Activated CD4-positive, alpha-beta T cell treated with anti-CD3 and anti-CD28 coated beads, Interleukin-2, amount 10 ng/mL, durations not matched to agents 24 days and 14 days (primary cell): ENCODE measurements around the gene NCK1. TPM values are rescaled to one million over a fixed set of nuclear protein-coding genes. Genes with fewer than 3 reads are reported as not detected.
"Not testable (repeated sequence)": the region's sequence is repeated elsewhere in the genome, so short reads cannot be mapped to it uniquely, and the experiment has no call there.

ENCODE experiments used
- DNase-seq: peaks from one replicate; pipeline ENCODE4 v3.0.0; 2022
- H3K27ac Mint-ChIP-seq: one replicate; pipeline ENCODE4 v1.8.0; 2022; ENCODE audit warnings: mild to moderate bottlenecking, mixed read lengths
- H3K27me3 Mint-ChIP-seq: one replicate; pipeline ENCODE4 v1.8.0; 2022; ENCODE audit warnings: mixed read lengths
- H3K36me3 Mint-ChIP-seq: one replicate; pipeline ENCODE4 v1.8.0; 2022; ENCODE audit warnings: low read depth, mild to moderate bottlenecking, mixed read lengths
- H3K4me1 Mint-ChIP-seq: one replicate; pipeline ENCODE4 v1.8.0; 2021; ENCODE audit warnings: mixed read lengths
- H3K4me3 Mint-ChIP-seq: one replicate; pipeline ENCODE4 v1.8.0; 2022; ENCODE audit warnings: mild to moderate bottlenecking, moderate library complexity, mixed read lengths
- H3K9me3 Mint-ChIP-seq: one replicate; pipeline ENCODE4 v1.8.0; 2021; ENCODE audit warnings: mixed read lengths
- intact Hi-C: fragments of 100-400 bp; cut with micrococcal nuclease; formaldehyde crosslinking; loops from one replicate; pipeline ENCODE4 v1.15.1; 2023
- total RNA-seq: library from RNA; stranded (reverse); gene quantifications from 2 replicates; pipeline ENCODE4 v1.2.3, GENCODE V29; 2022

NCK1 gene
- total RNA-seq, 1 donor from 2014 or later = 34.7 TPM

DNA sequence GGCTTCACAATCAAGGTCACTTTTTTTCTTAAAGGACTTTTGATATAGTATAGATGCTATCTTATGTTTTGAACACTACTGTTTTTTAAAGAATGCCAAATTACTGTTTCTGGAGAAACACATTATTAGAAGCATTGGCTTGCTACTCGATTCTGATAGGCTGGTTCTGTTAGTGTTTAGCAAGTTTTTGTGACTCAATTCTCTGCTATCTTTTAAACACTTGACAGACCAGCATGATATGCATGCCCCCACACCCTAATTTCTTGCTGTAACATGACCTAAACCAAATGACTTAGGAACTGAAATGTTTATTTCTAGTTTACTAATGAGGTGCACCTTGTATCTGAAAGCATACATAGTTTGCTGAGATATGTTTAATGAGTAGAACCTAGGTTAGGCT lies 90.3 kb downstream of the NCK1 start:
- no peaks in the 10 kb centered on the region for H3K9me3 Mint-ChIP-seq
- no peak overlapping the region for H3K27ac Mint-ChIP-seq
- no peak for DNase-seq
- H3K4me3 Mint-ChIP-seq = no peak overlapping the region
- peaks cover 11% of the 10 kb centered on the region for H3K36me3 Mint-ChIP-seq
- intact Hi-C loops = no loop called here
- H3K27me3 Mint-ChIP-seq = no peaks in the 10 kb centered on the region
- H3K4me1 Mint-ChIP-seq = peaks cover 15% of the 10 kb centered on the region

DNA sequence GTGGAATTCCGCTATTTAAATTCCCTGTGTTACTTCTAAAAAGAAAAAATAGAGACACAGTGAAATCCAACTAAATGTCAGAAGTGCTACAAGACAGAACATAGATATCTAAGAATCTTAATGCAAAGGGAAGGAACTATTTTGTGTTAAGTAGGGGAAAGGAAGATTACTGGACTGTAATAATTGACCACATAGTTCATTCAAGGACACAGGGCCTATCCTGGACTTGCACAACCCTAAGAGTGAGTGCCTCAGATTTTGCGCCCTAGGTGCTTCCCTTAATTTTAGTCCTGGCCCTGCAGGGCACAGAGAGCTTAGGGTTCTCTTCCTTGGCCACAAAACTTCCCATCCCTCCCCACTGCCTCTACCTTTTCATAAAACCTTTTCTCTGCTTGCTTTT lies 92.2 kb downstream of the NCK1 start:
- Mint-ChIP-seq H3K36me3 (peaks cover 5% of the 10 kb centered on the region), H3K27ac (no peak overlapping the region), H3K4me1 (peaks cover 11% of the 10 kb centered on the region), H3K27me3 (no peaks in the 10 kb centered on the region), H3K9me3 (no peaks in the 10 kb centered on the region), H3K4me3 (no peak overlapping the region)
- intact Hi-C loops = no loop called here
- DNase-seq = no peak

- Mint-ChIP-seq H3K36me3 (peaks cover 5% of the 10 kb centered on the region), H3K4me1 (peaks cover 11% of the 10 kb centered on the region), H3K27me3 (no peaks in the 10 kb centered on the region), H3K9me3 (no peaks in the 10 kb centered on the region), H3K27ac (no peak overlapping the region), H3K4me3 (no peak overlapping the region)
- intact Hi-C loops = no loop called here
- DNase-seq = no peak
Measured at GRCh38 chr3:136954980-136955780, 93.2 kb downstream of the NCK1 start.

GRCh38 chr3:136955813-136956212 lies 93.8 kb downstream of the NCK1 start:
- H3K27me3 Mint-ChIP-seq = no peaks in the 10 kb centered on the region
- H3K27ac Mint-ChIP-seq = no peak overlapping the region
- no peak for DNase-seq
- H3K4me3 Mint-ChIP-seq = no peak overlapping the region
- H3K36me3 Mint-ChIP-seq = peaks cover 5% of the 10 kb centered on the region
- no peaks in the 10 kb centered on the region for H3K9me3 Mint-ChIP-seq
- intact Hi-C loops = no loop called here
- H3K4me1 Mint-ChIP-seq = peaks cover 11% of the 10 kb centered on the region

- Mint-ChIP-seq H3K27ac (no peak overlapping the region), H3K4me3 (no peak overlapping the region), H3K9me3 (no peaks in the 10 kb centered on the region), H3K27me3 (no peaks in the 10 kb centered on the region), H3K36me3 (peaks cover 5% of the 10 kb centered on the region), H3K4me1 (peaks cover 11% of the 10 kb centered on the region)
- no peak for DNase-seq
- intact Hi-C loops = no loop called here
Measured at GRCh38 chr3:136956971-136957370, 95.0 kb downstream of the NCK1 start.

DNA sequence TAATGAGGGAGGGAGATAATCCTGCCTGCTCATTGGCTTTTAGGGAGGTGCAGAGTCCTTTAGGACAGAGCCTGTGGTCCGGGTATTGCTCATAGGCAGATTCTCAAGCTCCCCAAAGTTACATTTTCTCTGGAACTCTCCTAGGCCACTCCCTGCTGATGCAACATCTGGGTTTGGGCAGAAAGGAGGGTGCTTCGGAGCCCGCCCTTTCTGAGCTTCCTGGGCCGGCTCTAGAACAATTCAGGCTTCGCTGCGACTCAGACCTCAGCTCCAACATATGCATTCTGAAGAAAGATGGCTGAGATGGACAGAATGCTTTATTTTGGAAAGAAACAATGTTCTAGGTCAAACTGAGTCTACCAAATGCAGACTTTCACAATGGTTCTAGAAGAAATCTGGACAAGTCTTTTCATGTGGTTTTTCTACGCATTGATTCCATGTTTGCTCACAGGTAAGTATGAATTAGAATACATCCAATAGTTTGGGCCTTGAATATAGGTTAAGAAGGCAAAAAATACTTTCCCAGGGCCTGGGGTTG lies 95.8 kb downstream of the NCK1 start, which contains the start of gene IL20RB:
Gene IL20RB (plus strand): TSS at position 233 of the 538 bp plus-strand sequence. CDS start 131 bp downstream, at position 364.
- Mint-ChIP-seq H3K27me3 (no peaks in the 10 kb centered on the region), H3K36me3 (peaks cover 3% of the 10 kb centered on the region), H3K9me3 (no peaks in the 10 kb centered on the region), H3K4me3 (no peak within 1 kb of the TSS), H3K4me1 (peaks cover 11% of the 10 kb centered on the region), H3K27ac (no peak within 1 kb of the TSS)
- intact Hi-C loops = no loop called here
- DNase-seq = no peak

DNA sequence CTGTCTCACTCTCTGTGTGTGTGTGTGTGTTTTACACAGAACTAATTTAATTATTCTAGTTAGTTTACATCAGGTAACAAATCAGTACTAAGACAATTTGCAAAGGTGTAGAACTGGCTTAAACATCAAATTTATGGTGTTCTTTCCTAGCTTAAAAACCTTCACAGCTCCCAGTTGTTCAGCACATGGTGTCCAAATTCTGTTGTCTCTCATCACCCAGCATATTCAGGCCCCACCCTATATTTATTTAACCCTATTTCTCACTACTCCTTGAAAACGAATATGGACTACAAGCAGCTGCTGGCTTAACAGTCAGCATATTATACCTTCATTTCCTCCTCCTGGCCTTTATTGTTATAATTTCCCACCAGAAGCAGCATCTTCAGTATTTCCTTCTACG lies 96.9 kb downstream of the NCK1 start:
- peaks cover 3% of the 10 kb centered on the region for H3K36me3 Mint-ChIP-seq
- H3K4me3 Mint-ChIP-seq = no peak overlapping the region
- no peaks in the 10 kb centered on the region for H3K9me3 Mint-ChIP-seq
- intact Hi-C loops = no loop called here
- peaks cover 11% of the 10 kb centered on the region for H3K4me1 Mint-ChIP-seq
- H3K27me3 Mint-ChIP-seq = no peaks in the 10 kb centered on the region
- no peak overlapping the region for H3K27ac Mint-ChIP-seq
- no peak for DNase-seq

- H3K4me1 Mint-ChIP-seq = peaks cover 9% of the 10 kb centered on the region
- H3K36me3 Mint-ChIP-seq = peaks cover 3% of the 10 kb centered on the region
- H3K4me3 Mint-ChIP-seq = no peak overlapping the region
- no peaks in the 10 kb centered on the region for H3K9me3 Mint-ChIP-seq
- H3K27ac Mint-ChIP-seq = no peak overlapping the region
- intact Hi-C loops = no loop called here
- H3K27me3 Mint-ChIP-seq = no peaks in the 10 kb centered on the region
- DNase-seq = no peak
Measured at GRCh38 chr3:136959599-136959998, 97.6 kb downstream of the NCK1 start.

DNA sequence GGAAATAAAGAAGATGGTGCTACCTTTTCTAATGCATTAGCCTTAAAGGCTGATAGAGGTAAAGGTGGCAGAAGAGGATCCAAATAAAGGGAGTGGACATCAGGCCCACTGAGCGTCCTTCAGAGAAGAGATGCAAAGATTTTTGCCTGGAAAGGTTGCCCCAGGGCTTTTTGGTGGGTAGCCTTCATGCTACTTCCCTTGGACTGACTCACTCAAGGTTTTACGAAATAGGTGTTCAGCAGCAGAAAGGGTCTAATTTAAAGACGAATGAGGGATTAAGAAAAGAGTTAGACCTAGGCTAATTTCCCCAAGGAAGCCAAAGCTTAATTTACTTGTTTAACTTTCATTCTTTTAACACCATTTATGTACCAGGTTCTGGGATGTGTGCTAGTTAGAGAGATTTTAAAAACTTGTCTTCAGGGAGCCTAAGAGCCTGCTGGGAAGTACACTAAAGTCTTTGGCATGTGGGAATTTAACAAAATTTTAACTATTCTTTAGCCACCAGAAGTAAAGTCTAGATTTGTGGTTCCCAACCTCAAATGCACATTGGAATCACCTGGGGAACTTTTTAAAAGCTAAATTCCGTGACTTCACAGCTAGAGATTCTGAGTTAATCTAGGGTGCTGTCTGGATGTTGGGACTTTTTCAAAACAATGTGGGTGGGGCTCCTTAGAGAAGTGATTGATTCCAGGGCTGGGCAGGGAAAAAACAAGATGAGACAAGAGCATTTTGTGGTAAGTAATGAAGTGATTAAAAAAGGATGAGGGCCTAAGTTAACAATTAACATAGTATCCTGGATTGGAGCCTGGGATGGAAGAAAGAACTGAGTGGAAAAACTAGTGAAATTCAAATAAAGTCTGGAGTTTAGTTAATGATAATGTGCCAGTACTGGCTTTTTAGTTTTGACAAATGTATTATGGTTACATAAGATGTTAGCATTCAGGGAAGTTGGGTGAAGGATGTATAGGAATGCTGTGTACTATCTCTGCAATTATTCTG lies 99.1 kb downstream of the NCK1 start:
- Mint-ChIP-seq H3K27me3 (no peaks in the 10 kb centered on the region), H3K4me1 (peaks cover 2% of the 10 kb centered on the region), H3K27ac (no peak overlapping the region), H3K9me3 (no peaks in the 10 kb centered on the region), H3K36me3 (peaks cover 2% of the 10 kb centered on the region), H3K4me3 (no peak overlapping the region)
- DNase-seq = no peak
- intact Hi-C loops = no loop called here

DNA sequence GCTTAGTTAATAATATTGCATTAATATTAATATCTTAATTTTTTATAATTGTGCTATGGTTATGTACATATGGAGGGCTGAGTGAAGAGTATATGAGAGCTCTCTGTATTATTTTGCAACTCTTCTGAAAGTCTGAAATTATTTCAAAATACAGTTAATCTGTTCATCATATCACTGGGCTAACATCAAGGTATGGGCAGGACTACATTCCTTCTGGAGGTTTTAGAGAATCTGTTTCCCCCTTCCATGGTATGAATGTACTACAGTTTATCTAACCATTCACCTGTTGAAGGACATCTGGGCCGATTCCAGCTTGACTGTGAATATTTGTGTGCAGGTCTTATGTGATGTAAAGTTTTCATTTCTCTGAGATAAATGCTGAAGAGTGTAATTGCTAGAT lies 100.9 kb downstream of the NCK1 start:
- Mint-ChIP-seq H3K9me3 (no peaks in the 10 kb centered on the region), H3K36me3 (no peaks in the 10 kb centered on the region), H3K27ac (no peak overlapping the region), H3K27me3 (no peaks in the 10 kb centered on the region), H3K4me3 (no peak overlapping the region), H3K4me1 (no peaks in the 10 kb centered on the region)
- intact Hi-C loops = no loop called here
- no peak for DNase-seq

- DNase-seq, H3K27me3 Mint-ChIP-seq, H3K27ac Mint-ChIP-seq, H3K4me1 Mint-ChIP-seq, H3K36me3 Mint-ChIP-seq, intact Hi-C loops, H3K4me3 Mint-ChIP-seq: not testable (repeated sequence)
- H3K9me3 Mint-ChIP-seq = peaks cover 16% of the 10 kb centered on the region
Measured at GRCh38 chr3:136969539-136969938, 107.5 kb downstream of the NCK1 start.

- intact Hi-C loops = no loop called here
- Mint-ChIP-seq H3K27ac (no peak overlapping the region), H3K9me3 (peaks cover 20% of the 10 kb centered on the region), H3K27me3 (no peaks in the 10 kb centered on the region), H3K4me1 (no peaks in the 10 kb centered on the region), H3K36me3 (peaks cover 5% of the 10 kb centered on the region), H3K4me3 (no peak overlapping the region)
- DNase-seq = no peak
Measured at GRCh38 chr3:136973352-136973751, 111.3 kb downstream of the NCK1 start.

DNA sequence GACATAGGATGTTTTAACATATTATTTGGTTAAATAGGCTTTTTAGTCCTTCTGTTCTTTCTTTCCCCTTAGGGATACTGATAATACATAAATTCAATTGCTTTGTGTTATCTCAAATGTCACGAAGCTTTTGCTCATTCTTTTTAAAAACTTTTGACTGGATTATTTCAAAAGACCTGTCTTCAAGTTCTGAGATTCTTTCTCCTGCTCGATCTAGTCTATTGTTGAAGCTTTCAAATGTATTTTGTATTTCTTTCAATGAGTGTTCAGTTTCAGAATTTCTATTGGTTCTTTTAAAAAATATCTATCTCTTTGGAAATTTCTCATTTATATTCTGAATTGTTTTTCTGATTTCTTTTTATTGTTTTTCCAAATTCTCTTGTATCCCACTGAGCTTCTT lies 112.7 kb downstream of the NCK1 start:
- intact Hi-C loops = no loop called here
- peaks cover 5% of the 10 kb centered on the region for H3K36me3 Mint-ChIP-seq
- no peaks in the 10 kb centered on the region for H3K27me3 Mint-ChIP-seq
- no peak overlapping the region for H3K27ac Mint-ChIP-seq
- DNase-seq = no peak
- H3K4me3 Mint-ChIP-seq = no peak overlapping the region
- peaks cover 20% of the 10 kb centered on the region for H3K9me3 Mint-ChIP-seq
- no peaks in the 10 kb centered on the region for H3K4me1 Mint-ChIP-seq

DNA sequence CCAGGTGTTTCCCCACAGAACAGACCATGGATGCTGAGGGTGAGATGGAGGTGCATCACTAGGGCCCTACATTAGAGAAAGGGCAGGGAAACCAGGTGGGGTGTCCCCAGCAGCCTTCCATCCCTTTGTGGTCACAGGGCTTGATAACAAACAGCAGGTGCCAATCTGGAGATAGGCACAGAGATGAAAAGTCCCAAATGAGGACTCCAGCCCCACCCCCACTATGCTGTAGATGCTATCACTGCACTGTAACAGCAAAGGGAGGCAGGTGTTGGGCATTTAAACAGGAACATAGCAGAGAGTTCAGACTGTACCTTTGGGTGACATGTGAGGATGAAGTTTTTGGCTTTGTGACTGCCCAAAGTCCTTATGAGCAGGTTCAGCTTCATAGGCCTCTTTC lies 117.2 kb downstream of the NCK1 start:
- H3K4me3 Mint-ChIP-seq = no peak overlapping the region
- intact Hi-C loops = no loop called here
- no peak overlapping the region for H3K27ac Mint-ChIP-seq
- peaks cover 7% of the 10 kb centered on the region for H3K9me3 Mint-ChIP-seq
- DNase-seq = peak; percentile 46
- no peaks in the 10 kb centered on the region for H3K27me3 Mint-ChIP-seq
- no peaks in the 10 kb centered on the region for H3K4me1 Mint-ChIP-seq
- peaks cover under 1% of the 10 kb centered on the region for H3K36me3 Mint-ChIP-seq
